ENCODE results near the gene SELE.

SELE gene

DNA sequence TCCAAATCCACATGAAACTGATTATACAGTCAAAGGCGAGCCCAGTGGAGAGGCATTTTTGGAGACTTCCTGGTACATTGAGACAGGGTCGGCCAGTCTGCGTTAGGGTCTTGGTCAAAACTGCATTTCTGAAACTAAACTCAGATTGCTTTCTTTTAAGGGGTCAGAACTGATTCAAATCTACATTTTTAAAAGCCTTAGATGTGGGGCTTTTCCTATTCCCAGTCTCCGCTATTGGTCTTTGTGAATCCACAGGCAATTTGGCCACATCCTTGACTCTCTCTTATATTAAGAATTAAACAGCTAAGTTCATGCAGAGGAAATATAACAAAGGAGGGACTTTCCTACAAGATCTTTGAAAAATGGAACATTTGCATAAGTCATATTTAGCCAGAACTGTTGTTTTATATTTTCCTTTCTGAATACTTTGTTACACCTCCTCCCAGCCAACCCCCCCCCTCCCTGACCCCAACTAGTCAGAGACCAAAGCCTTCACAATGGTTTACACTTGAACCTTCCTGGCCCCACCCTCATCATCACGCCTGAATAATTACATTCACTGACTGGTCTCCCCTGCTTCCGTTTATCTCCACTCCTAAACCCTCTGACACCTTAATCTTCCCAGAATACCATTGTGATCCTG lies 53.4 kb downstream of the SELE start:
- DNase-seq, result no peak

DNA sequence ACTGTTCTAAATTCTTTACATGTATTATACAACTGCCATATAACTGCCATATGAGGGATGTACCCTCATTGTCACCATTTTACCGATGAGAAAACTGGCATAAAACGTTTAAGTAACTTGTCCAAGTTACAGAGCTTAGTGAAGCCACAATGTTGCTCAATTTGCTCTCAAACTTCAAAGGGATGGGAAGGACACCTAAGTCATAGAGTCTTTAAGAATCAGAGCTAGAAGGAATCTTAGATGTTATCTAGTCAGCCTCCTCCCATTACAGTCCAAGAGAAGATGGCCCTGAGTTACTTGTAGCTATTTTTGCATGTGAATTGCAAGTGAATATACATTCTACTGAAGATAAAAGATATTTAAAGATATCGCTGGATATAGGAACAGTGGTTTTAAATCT lies 54.2 kb downstream of the SELE start:
- DNase-seq, result no peak

DNA sequence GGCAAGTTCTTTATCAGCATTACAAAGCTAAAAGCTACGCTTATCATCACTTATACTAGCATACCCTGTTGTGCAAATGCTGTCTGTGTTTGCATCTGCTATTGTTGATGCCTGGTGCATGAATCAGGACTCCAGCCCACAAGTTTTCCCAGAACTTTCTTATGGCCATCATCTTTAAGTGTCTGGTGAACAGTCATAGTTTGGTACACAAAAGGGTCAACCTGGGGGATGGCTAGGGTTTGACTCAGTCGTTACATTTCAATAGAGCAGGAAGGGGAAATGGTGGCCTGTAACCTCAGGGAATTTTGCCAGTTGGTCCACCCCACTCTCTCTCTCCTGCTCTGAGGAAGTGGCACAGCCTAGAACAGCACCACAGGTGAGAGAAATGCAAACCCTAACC lies 57.9 kb downstream of the SELE start:
- no peak for DNase-seq

Data from suppressor macrophage treated with lipopolysaccharide for 4 hours (primary cell).